HG03460 (cell line): ENCODE data around the gene ANAPC2.

ENCODE experiments used
- ATAC-seq: cut with Tn5 transposase; IDR thresholded peaks from one replicate; pipeline ENCODE4 v1.9.1; 2021; ENCODE audit not compliant: unreplicated experiment

ANAPC2 gene

GRCh38 chr9:137194909-137195308, 6.5 kb upstream of the ANAPC2 start:
- no peak for ATAC-seq

GRCh38 chr9:137194388-137194787, 6.0 kb upstream of the ANAPC2 start:
- no peak for ATAC-seq

- no peak for ATAC-seq
Measured at GRCh38 chr9:137193771-137194170, 5.4 kb upstream of the ANAPC2 start.

GRCh38 chr9:137192859-137193258, 4.5 kb upstream of the ANAPC2 start:
- no peak for ATAC-seq

- no peak for ATAC-seq
Measured at GRCh38 chr9:137192448-137192780, 4.1 kb upstream of the ANAPC2 start.

- no peak for ATAC-seq
Measured at GRCh38 chr9:137191691-137192447, 3.5 kb upstream of the ANAPC2 start.

GRCh38 chr9:137191245-137191644, 2.9 kb upstream of the ANAPC2 start:
- ATAC-seq: no peak

GRCh38 chr9:137190315-137190856, 2.0 kb upstream of the ANAPC2 start:
- ATAC-seq: no peak

- ATAC-seq: no peak
Measured at GRCh38 chr9:137189297-137190295, 1.2 kb upstream of the ANAPC2 start.

- no peak for ATAC-seq
Measured at GRCh38 chr9:137188086-137188489, 272 bp downstream of the ANAPC2 start.

GRCh38 chr9:137187386-137187785, 974 bp downstream of the ANAPC2 start:
- ATAC-seq: no peak

- ATAC-seq: no peak
Measured at GRCh38 chr9:137186385-137186784, 2.0 kb downstream of the ANAPC2 start.

- ATAC-seq: no peak
Measured at GRCh38 chr9:137185921-137186320, 2.4 kb downstream of the ANAPC2 start.

- no peak for ATAC-seq
Measured at GRCh38 chr9:137184881-137185660, 3.3 kb downstream of the ANAPC2 start.

GRCh38 chr9:137183980-137184595, 4.3 kb downstream of the ANAPC2 start:
- no peak for ATAC-seq

- ATAC-seq: no peak
Measured at GRCh38 chr9:137182836-137183235, 5.5 kb downstream of the ANAPC2 start.

- no peak for ATAC-seq
Measured at GRCh38 chr9:137181680-137182079, 6.7 kb downstream of the ANAPC2 start.

- no peak for ATAC-seq
Measured at GRCh38 chr9:137180491-137180890, 7.9 kb downstream of the ANAPC2 start.

GRCh38 chr9:137179761-137180160, 8.6 kb downstream of the ANAPC2 start:
- no peak for ATAC-seq

GRCh38 chr9:137178939-137179630, 9.3 kb downstream of the ANAPC2 start:
- no peak for ATAC-seq
